Activated naive CD4-positive, alpha-beta T cell treated with anti-CD3 and anti-CD28 coated beads, Interleukin-2, amount 50 U/mL, for 72 hours (primary cell): ENCODE measurements around the gene AGT. TPM values are rescaled to one million over a fixed set of nuclear protein-coding genes. Genes with fewer than 3 reads are reported as not detected.
"Not testable (repeated sequence)": the region's sequence is repeated elsewhere in the genome, so short reads cannot be mapped to it uniquely, and the experiment has no call there.

Experiments used
- ATAC-seq, 2 donors: fragments of 150-1000 bp; cut with Tn5 transposase; 2 replicates each; pipeline ENCODE4 v1.10.0; 2021; ENCODE audit warnings: mild to moderate bottlenecking in 2 of 2, moderate library complexity in 2 of 2
- DNase-seq, 2 donors: peaks; one replicate each; pipeline ENCODE4 v3.0.0; 2021 to 2022; ENCODE audit warnings: low spot score in 2 of 2
- H3K27ac Mint-ChIP-seq, 2 donors: one replicate each; pipeline ENCODE4 v1.8.0; 2022; ENCODE audit warnings: mild to moderate bottlenecking in 2 of 2, mixed read lengths in 2 of 2
- H3K36me3 Mint-ChIP-seq, 2 donors: one replicate each; pipeline ENCODE4 v1.8.0; 2022; ENCODE audit warnings: mixed read lengths in 2 of 2
- H3K9me3 Mint-ChIP-seq, 2 donors: one replicate each; pipeline ENCODE4 v1.8.0; 2022; ENCODE audit warnings: mixed read lengths in 2 of 2
- total RNA-seq, 2 donors: library from RNA; stranded (reverse); gene quantifications; one replicate each; pipeline ENCODE4 v1.2.3, GENCODE V29; 2022

Gene AGT
- total RNA-seq, 2 donors from 2014 or later: not detected

- Mint-ChIP-seq H3K9me3 (no peaks in the 10 kb centered on the region), H3K27ac (no peak overlapping the region), H3K36me3 (no peaks in the 10 kb centered on the region)
- ATAC-seq: no peak
- DNase-seq: no peak
Measured at GRCh38 chr1:230747890-230748800, 34.2 kb upstream of the AGT start.

DNA sequence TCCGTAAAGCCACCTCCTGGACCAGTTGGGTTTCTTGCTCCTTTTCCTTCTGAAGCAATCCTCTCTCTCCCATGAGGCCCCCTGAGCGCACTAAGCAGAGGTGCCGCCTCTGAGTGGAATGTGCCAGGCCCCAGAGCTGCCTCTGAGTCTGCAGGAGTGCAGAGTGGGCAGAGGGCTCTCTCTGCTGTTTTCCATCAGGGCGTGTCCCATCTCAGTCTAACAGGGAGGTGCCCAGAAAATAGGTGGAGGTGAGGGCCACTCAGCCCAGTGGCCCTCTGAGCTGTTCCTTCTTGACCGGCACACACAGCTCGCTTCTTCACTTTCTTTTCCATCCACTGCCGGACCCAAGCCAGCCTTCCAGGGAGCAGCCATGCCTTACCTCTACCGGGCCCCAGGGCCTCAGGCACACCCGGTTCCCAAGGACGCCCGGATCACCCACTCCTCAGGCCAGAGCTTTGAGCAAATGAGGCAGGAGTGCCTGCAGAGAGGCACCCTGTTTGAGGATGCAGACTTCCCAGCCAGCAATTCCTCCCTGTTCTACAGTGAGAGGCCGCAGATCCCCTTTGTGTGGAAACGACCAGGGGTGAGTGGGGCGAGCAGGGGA, 33.3 kb upstream of the AGT start, which contains the start of gene CAPN9:
CAPN9 (plus strand) TSS at position 262 of the 604 bp plus-strand sequence; CDS start at position 371, 109 bp downstream.
- ATAC-seq: no peak
- Mint-ChIP-seq H3K36me3 (no peaks in the 10 kb centered on the region), H3K27ac (no peak within 1 kb of the TSS), H3K9me3 (no peaks in the 10 kb centered on the region)
- no peak for DNase-seq

DNA sequence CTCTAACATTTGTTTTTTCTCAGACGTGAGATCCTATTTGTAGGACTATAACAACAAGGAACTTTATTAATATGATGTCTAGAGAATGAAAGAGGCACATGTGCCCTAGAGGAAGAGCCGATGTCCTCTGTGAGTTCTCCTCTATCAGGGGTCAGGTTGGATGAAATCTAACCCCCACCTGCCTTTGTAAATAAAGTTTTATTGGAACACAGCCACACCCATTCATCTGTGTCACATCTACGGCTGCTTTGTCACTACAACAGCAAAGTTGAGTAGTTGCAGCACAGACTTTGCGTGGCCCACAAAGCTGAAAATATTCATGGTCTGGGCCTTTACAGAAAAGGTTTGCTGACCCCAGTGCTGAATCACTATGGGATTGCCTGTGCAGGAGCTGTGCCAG, 32.7 kb upstream of the AGT start:
- DNase-seq (no peak), ATAC-seq (no peak)
- Mint-ChIP-seq H3K27ac (no peak overlapping the region), H3K36me3 (no peaks in the 10 kb centered on the region), H3K9me3 (no peaks in the 10 kb centered on the region)

DNA sequence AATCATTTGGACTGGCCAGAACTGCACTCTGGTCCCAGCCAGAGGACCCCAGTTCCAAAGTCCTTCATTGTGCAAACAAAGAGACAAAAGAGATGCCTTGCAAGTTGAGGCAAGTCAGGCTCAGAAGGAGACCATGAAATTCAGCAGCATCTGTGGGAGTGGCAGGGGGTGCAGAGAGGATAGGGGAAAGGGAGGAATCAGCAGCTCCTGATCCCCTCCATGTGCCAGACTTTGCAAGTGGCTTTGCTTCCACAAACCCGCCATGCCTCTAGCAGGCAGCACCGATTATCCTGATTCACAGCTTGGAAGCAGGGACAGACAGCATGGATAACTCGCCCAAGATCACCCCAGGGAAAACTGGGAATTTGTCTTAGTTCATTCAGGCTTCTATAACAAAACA, 31.1 kb upstream of the AGT start:
- ATAC-seq (no peak), DNase-seq (no peak)
- H3K9me3 Mint-ChIP-seq: no peaks in the 10 kb centered on the region
- H3K27ac Mint-ChIP-seq: no peak overlapping the region
- no peaks in the 10 kb centered on the region for H3K36me3 Mint-ChIP-seq

- no peaks in the 10 kb centered on the region for H3K36me3 Mint-ChIP-seq
- no peak for ATAC-seq
- DNase-seq: no peak
- no peaks in the 10 kb centered on the region for H3K9me3 Mint-ChIP-seq
- H3K27ac Mint-ChIP-seq: no peak overlapping the region
Measured at GRCh38 chr1:230744382-230744781, 30.5 kb upstream of the AGT start.

DNA sequence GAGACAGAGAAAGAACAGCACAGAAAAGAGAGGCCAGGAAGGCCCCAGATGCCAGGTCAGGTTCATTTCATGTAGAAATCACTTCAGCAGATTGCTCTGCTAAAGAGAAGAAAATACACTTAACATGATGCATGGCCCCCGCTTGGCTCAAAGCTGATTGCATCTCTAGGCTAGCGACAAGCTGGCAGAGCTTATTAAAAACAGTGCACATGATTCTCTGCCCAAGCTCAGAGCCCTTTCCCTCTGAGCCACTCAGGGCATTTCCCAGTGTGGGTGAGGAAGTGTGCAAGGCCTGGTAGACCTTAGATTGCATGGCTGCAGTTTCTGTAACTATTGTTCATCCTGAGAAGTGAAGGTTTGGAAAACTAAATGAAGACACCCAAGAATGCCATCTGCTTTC, 30.0 kb upstream of the AGT start:
- no peaks in the 10 kb centered on the region for H3K9me3 Mint-ChIP-seq

DNA sequence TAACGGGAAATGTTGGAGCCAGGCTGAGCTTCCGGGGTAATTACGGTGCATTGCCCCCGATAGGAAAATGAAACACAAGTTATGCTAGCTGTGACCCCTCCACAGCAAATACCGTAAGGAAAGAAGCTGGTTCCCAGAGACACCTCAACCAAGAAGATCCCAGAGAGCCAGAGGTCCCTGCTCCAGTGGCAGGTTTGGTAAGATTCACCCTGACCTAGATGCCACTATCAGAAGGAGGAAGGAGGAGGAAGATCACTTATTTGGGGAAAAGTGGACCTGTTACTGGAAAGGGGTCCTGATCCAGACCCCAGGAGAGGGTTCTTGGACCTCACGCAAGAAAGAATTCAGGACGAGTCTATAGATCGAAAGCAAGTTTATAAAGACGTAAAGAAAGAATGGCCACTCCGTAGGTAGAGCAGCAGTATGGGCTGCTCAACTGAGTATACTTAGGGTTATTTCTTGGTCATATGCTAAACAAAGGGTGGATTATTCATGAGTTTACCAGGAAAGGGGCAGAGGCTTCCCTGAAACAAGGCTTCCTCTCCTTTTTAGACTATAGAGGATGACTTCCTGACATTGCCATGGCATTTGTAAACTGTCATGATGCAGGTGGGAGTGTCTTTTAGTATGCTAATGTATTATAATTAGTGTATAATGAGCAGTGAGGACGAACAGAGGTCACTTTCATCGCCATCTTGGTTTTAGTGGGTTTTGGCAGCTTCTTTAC, 25.8 kb upstream of the AGT start:
- Mint-ChIP-seq H3K9me3 (peaks cover 0 to 4% of the 10 kb centered on the region in 2 donors), H3K27ac (no peak overlapping the region), H3K36me3 (no peaks in the 10 kb centered on the region)
- no peak for ATAC-seq
- DNase-seq: no peak

More for the DNA sequence above, 30.0 kb upstream of the AGT start:
- ATAC-seq (no peak), DNase-seq (no peak)
- no peak overlapping the region for H3K27ac Mint-ChIP-seq
- no peaks in the 10 kb centered on the region for H3K36me3 Mint-ChIP-seq

GRCh38 chr1:230737622-230738262, 23.8 kb upstream of the AGT start:
- ATAC-seq: no peak
- DNase-seq: no peak
- Mint-ChIP-seq H3K9me3 (peaks cover 0 to 4% of the 10 kb centered on the region in 2 donors), H3K27ac (no peak overlapping the region), H3K36me3 (no peaks in the 10 kb centered on the region)

DNA sequence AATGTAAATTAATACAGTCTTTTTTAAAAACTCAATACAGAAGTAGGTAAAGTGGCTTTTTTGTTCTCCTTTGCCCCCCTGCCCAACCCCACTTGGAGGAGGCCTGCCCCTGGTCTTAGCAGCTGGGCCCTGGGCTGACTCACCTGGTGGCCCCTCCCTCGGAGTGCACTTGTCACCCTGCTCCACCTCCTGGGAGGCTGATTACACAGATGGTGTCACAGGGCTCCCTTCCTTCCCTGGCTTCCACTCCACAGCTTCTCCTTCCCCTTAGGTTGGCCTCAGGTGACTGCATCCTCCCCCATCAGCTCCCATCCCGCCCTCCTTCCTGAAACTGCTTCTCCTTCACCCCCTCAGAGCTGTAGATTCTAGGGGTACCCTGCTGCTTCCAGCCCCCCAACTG, 21.5 kb upstream of the AGT start:
- no peaks in the 10 kb centered on the region for H3K36me3 Mint-ChIP-seq
- no peak overlapping the region for H3K27ac Mint-ChIP-seq
- H3K9me3 Mint-ChIP-seq: peaks cover 0 to 4% of the 10 kb centered on the region in 2 donors
- ATAC-seq: no peak
- no peak for DNase-seq

- no peak for ATAC-seq
- DNase-seq: no peak
- Mint-ChIP-seq H3K27ac (no peak overlapping the region), H3K36me3 (no peaks in the 10 kb centered on the region), H3K9me3 (no peaks in the 10 kb centered on the region)
Measured at GRCh38 chr1:230730977-230731376, 17.1 kb upstream of the AGT start.

GRCh38 chr1:230728710-230729392, 14.9 kb upstream of the AGT start:
- no peak overlapping the region for H3K27ac Mint-ChIP-seq
- no peak for DNase-seq
- no peak for ATAC-seq
- no peaks in the 10 kb centered on the region for H3K36me3 Mint-ChIP-seq
- H3K9me3 Mint-ChIP-seq: no peaks in the 10 kb centered on the region

GRCh38 chr1:230725256-230726012, 11.5 kb upstream of the AGT start:
- Mint-ChIP-seq H3K9me3 (peaks cover 0 to 6% of the 10 kb centered on the region in 2 donors), H3K36me3 (peaks cover 0 to 9% of the 10 kb centered on the region in 2 donors), H3K27ac (no peak overlapping the region)
- DNase-seq (no peak), ATAC-seq (no peak)

- H3K9me3 Mint-ChIP-seq, H3K36me3 Mint-ChIP-seq, DNase-seq, H3K27ac Mint-ChIP-seq, ATAC-seq: not testable (repeated sequence)
Measured at GRCh38 chr1:230721849-230722522, 8.1 kb upstream of the AGT start.

DNA sequence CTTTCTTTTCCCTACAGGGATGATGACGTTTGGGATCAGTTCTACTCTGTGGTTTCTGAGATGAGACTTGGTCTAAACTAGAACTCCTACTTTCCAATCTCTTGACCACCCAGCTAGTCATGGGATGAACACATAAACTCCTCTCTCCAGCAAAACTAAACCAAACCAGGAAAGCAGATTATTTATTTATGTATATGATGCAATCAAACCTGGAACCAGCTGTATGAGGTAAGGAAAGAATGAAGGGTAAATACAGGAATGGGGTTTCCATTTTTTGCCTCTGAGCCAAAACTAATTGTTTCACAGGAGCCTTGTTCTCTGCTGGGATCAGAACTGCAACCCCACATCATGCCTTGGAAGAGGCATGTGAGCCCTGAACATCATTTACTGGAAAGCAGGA, 3.3 kb upstream of the AGT start:
- no peak for DNase-seq
- Mint-ChIP-seq H3K27ac (no peak overlapping the region), H3K36me3 (peaks cover 0 to 9% of the 10 kb centered on the region in 2 donors), H3K9me3 (peaks cover 4 to 6% of the 10 kb centered on the region in 2 donors)
- ATAC-seq: no peak

DNA sequence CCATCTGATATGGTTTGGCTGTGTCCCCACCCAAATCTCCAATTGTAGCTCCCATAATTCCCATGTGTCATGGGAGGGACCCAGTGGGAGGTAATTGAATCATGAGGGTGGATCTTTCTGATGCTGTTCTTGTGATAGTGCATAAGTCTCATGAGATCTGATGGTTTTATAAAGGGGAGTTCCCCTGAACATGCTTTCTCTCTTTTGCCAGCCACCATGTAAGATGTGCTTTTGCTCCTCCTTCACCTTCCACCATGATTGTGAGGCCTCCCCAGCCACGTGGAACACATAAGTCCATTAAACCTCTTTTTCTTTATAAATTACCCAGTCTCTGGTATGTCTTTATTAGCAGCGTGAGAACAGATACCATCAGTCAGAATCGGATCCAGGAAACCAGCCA, 2.5 kb upstream of the AGT start:
- H3K9me3 Mint-ChIP-seq, H3K27ac Mint-ChIP-seq, ATAC-seq, H3K36me3 Mint-ChIP-seq, DNase-seq: not testable (repeated sequence)
